HCT116 (cell line): ENCODE measurements around the gene M1AP. TPM values are rescaled to one million over a fixed set of nuclear protein-coding genes. Genes with fewer than 3 reads are reported as not detected.

ENCODE experiments used
- ATAC-seq: fragments of 200-7000 bp; cut with Tn5 transposase; 2 replicates; pipeline ENCODE4 v1.9.1; 2020; ENCODE audit warnings: mild to moderate bottlenecking, moderate library complexity
- BruUV-seq: library from RNA; stranded (reverse); fragments of 400-500 nt; replicated peaks from 2 replicates; lab custom pipeline; 2021; lab: Mats Ljungman, UMichigan
- CTCF ChIA-PET: fragments of 300-600 bp; sonication (Branson Sonifier 250); formaldehyde crosslinking; loops from one replicate; lab custom pipeline; 2021; ENCODE audit warnings: antibody characterized with exemption; lab: Charles Lee
- POLR2A ChIA-PET: fragments of 300-600, 350-600 bp; sonication (Branson Sonifier 250); formaldehyde crosslinking; loops from one replicate; lab custom pipeline; 2021; ENCODE audit warnings: antibody characterized with exemption; lab: Charles Lee
- RAD21 ChIA-PET, 2 experiments: fragments of 300-600 bp; sonication (Branson Sonifier 250); formaldehyde crosslinking; loops; one replicate each; lab custom pipeline; 2023; ENCODE audit warnings: low total read pairs in 2 of 2; ENCODE audit not compliant: uncharacterized antibody in 2 of 2, unreplicated experiment in 2 of 2, low non-redundant PET in 1 of 2; lab: Charles Lee
- DNase-seq: peaks from one replicate; pipeline ENCODE4 v3.0.0-alpha.2; 2010; ENCODE audit warnings: low read depth, low spot score
- H2AFZ ChIP-seq: fragments of 200-600 bp; shearing (Covaris generic), sonication (generic); 2 replicates; pipeline ENCODE4 v1.6.1; 2017; ENCODE audit warnings: low read depth, mixed run types, mixed read lengths, antibody characterized with exemption, low read length; ENCODE audit not compliant: poor library complexity, severe bottlenecking
- H3K27ac ChIP-seq: 2 replicates; pipeline ENCODE4 v1.5.1; 2012; ENCODE audit warnings: low read depth, low read length
- H3K27me3 ChIP-seq: fragments of 200-600 bp; sonication (generic); 2 replicates; pipeline ENCODE4 v1.6.1; 2016; ENCODE audit warnings: mixed run types, low read length, mixed read lengths; ENCODE audit not compliant: insufficient read depth
- H3K36me3 ChIP-seq, 2 experiments: fragments of 200-500 bp in 1 of 2; fragments of 200-600 bp in 1 of 2; sonication (Bioruptor generic) in 1 of 2; sonication (generic) in 1 of 2; 2 replicates each; pipeline versions ENCODE4 v1.5.1 to v1.6.1; 2014 to 2016; ENCODE audit warnings: low read length in 2 of 2, inconsistent platforms in 1 of 2, mixed read lengths in 1 of 2, mixed run types in 1 of 2; ENCODE audit not compliant: insufficient read depth in 2 of 2, control insufficient read depth in 1 of 2
- H3K4me1 ChIP-seq, 2 experiments: fragments of 200-600 bp in 1 of 2; sonication (generic) in 1 of 2; 2 replicates each; pipeline versions ENCODE4 v1.5.1 to v1.6.1; 2012 to 2017; ENCODE audit warnings: low read length in 2 of 2, inconsistent platforms in 1 of 2, mild to moderate bottlenecking in 1 of 2, mixed read lengths in 1 of 2, mixed run types in 1 of 2, moderate library complexity in 1 of 2; ENCODE audit not compliant: insufficient read depth in 2 of 2, control insufficient read depth in 1 of 2
- H3K4me2 ChIP-seq: fragments of 200-600 bp; sonication (generic); 2 replicates; pipeline ENCODE4 v1.6.1; 2017; ENCODE audit warnings: mixed run types, low read length, mixed read lengths
- H3K4me3 ChIP-seq, 2 experiments: fragments of 200-600 bp in 1 of 2; sonication (generic) in 1 of 2; replicated peaks in 1 of 2; 2 replicates each; pipeline ENCODE4 v1.5.1; 2011 to 2016; ENCODE audit warnings: low read length in 2 of 2, control low read depth in 1 of 2, low read depth in 1 of 2, mild to moderate bottlenecking in 1 of 2, mixed read lengths in 1 of 2, mixed run types in 1 of 2
- H3K79me2 ChIP-seq: fragments of 200-600 bp; sonication (generic); 2 replicates; pipeline ENCODE4 v1.6.1; 2017; ENCODE audit warnings: mild to moderate bottlenecking, mixed run types, low read length, moderate library complexity, mixed read lengths; ENCODE audit not compliant: insufficient read depth
- H3K9ac ChIP-seq: fragments of 200-600 bp; sonication (generic); 2 replicates; pipeline ENCODE4 v1.6.1; 2016; ENCODE audit warnings: low read length, mixed read lengths
- H3K9me2 ChIP-seq: fragments of 200-600 bp; sonication (generic), shearing (Covaris generic); 2 replicates; pipeline ENCODE4 v1.6.1; 2017; ENCODE audit warnings: mixed run types, mild to moderate bottlenecking, moderate library complexity; ENCODE audit not compliant: insufficient read depth
- H3K9me3 ChIP-seq, 2 experiments: fragments of 200-500 bp in 1 of 2; fragments of 200-600 bp in 1 of 2; sonication (Bioruptor generic) in 1 of 2; sonication (generic) in 1 of 2; 2 replicates each; pipeline ENCODE4 v1.6.1; 2014 to 2017; ENCODE audit warnings: low read length in 2 of 2, mixed read lengths in 2 of 2, inconsistent platforms in 1 of 2, low read depth in 1 of 2, mild to moderate bottlenecking in 1 of 2, mixed run types in 1 of 2, moderate library complexity in 1 of 2; ENCODE audit not compliant: control insufficient read depth in 1 of 2, insufficient read depth in 1 of 2
- H4K20me1 ChIP-seq: fragments of 200-600 bp; sonication (generic), shearing (Covaris generic); 2 replicates; pipeline ENCODE4 v1.6.1; 2017; ENCODE audit warnings: mixed run types, mild to moderate bottlenecking, moderate library complexity; ENCODE audit not compliant: insufficient read depth
- CBX3 ChIP-seq: IDR thresholded peaks from 2 replicates; pipeline ENCODE4 v1.6.1; 2012; ENCODE audit warnings: low read depth
- CEBPB ChIP-seq: IDR thresholded peaks from 2 replicates; pipeline ENCODE4 v1.6.1; 2012; ENCODE audit warnings: low read depth
- EGR1 ChIP-seq: IDR thresholded peaks from 2 replicates; pipeline ENCODE4 v1.6.1; 2012; ENCODE audit warnings: low read depth
- EZH2phosphoT487 ChIP-seq: fragments of 200-600 bp; IDR thresholded peaks from 2 replicates; pipeline ENCODE4 v1.6.1; 2018; ENCODE audit warnings: antibody characterized with exemption, borderline replicate concordance
- MAX ChIP-seq: IDR thresholded peaks from 2 replicates; pipeline ENCODE4 v1.6.1; 2012
- POLR2A ChIP-seq: IDR thresholded peaks from 2 replicates; pipeline ENCODE4 v1.7.0; 2011; ENCODE audit warnings: borderline replicate concordance; ENCODE audit not compliant: insufficient read depth, insufficient read length; ENCODE audit errors: extremely low read depth
- RAD21 ChIP-seq: IDR thresholded peaks from 2 replicates; pipeline ENCODE4 v1.6.1; 2012; ENCODE audit warnings: low read depth, mild to moderate bottlenecking
- SIN3A ChIP-seq: IDR thresholded peaks from 2 replicates; pipeline ENCODE4 v1.6.1; 2012; ENCODE audit warnings: low read depth
- SRF ChIP-seq: IDR thresholded peaks from 2 replicates; pipeline ENCODE4 v1.6.1; 2012; ENCODE audit warnings: low read depth
- ZFX ChIP-seq: fragments of 450-650 bp; IDR thresholded peaks from 2 replicates; pipeline ENCODE4 v1.6.1; 2017
- intact Hi-C: fragments of 100-400 bp; cut with micrococcal nuclease; formaldehyde crosslinking; loops from 2 replicates; pipeline ENCODE4 v1.10.0; 2022
- total RNA-seq: library from RNA; stranded (reverse); gene quantifications from one replicate; pipeline ENCODE4 v1.2.1, GENCODE V29; 2021; ENCODE audit not compliant: unreplicated experiment
- TF ChIP-seq, protein P1 (sequence below): IDR thresholded peaks from 2 replicates; pipeline ENCODE4 v1.6.1; 2012; ENCODE audit warnings: low read depth
- TF ChIP-seq, protein P2 (sequence below), 3 experiments: fragments of 200-600 bp in 1 of 3; sonication (generic) in 1 of 3; IDR thresholded peaks in 2 of 3; conservative IDR thresholded peaks in 1 of 3; 2 replicates each; pipeline ENCODE4 v1.5.1; 2012 to 2017; ENCODE audit warnings: low read depth in 2 of 3, low read length in 2 of 3, antibody characterized with exemption in 1 of 3, borderline replicate concordance in 1 of 3, control low read depth in 1 of 3, mild to moderate bottlenecking in 1 of 3, mixed read lengths in 1 of 3, mixed run types in 1 of 3, moderate library complexity in 1 of 3; ENCODE audit not compliant: insufficient read depth in 1 of 3
- TF ChIP-seq, protein P3 (sequence below): IDR thresholded peaks from 2 replicates; pipeline ENCODE4 v1.6.1; 2012

M1AP gene
- total RNA-seq, 1 experiment from 2014 or later = 28.2 TPM

DNA sequence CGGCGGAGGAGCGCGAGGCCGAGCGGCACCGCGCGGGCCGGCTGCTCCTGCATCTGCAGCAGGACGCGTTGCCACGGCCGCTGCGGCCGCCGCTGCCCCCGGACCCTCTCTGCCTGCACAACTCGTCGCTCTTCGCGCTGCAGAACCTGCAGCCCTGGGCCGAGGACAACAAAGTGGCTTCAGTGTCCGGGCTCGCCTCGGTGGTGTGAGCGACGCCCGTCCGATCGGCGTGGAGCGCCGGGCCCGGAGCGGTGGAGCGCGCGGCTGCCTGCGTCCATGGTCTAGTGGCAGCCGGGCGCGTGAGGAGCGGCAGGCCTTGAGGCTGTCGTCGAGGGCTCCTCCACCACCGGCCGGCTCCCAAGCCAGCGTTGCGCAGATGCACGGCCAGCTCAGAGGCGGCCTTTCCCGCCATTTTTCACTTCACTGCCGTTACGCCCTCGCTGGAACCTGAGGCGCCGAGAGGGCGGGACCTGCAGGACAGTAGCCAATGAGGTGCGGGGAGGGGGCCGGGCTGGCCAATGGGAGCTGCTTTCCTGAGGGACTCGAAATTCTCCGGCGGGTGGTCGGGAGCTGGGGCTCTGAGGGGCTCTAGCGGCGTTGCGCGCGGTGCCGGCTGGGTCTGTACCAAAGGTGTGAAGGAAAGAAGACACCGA lies 132.0 kb downstream of the M1AP start:
- no peak for TF ChIP-seq RAD21
- TF ChIP-seq, protein P1, sequence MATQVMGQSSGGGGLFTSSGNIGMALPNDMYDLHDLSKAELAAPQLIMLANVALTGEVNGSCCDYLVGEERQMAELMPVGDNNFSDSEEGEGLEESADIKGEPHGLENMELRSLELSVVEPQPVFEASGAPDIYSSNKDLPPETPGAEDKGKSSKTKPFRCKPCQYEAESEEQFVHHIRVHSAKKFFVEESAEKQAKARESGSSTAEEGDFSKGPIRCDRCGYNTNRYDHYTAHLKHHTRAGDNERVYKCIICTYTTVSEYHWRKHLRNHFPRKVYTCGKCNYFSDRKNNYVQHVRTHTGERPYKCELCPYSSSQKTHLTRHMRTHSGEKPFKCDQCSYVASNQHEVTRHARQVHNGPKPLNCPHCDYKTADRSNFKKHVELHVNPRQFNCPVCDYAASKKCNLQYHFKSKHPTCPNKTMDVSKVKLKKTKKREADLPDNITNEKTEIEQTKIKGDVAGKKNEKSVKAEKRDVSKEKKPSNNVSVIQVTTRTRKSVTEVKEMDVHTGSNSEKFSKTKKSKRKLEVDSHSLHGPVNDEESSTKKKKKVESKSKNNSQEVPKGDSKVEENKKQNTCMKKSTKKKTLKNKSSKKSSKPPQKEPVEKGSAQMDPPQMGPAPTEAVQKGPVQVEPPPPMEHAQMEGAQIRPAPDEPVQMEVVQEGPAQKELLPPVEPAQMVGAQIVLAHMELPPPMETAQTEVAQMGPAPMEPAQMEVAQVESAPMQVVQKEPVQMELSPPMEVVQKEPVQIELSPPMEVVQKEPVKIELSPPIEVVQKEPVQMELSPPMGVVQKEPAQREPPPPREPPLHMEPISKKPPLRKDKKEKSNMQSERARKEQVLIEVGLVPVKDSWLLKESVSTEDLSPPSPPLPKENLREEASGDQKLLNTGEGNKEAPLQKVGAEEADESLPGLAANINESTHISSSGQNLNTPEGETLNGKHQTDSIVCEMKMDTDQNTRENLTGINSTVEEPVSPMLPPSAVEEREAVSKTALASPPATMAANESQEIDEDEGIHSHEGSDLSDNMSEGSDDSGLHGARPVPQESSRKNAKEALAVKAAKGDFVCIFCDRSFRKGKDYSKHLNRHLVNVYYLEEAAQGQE = no peak
- TF ChIP-seq SIN3A = no peak
- TF ChIP-seq MAX = no peak
- TF ChIP-seq, protein P2, sequence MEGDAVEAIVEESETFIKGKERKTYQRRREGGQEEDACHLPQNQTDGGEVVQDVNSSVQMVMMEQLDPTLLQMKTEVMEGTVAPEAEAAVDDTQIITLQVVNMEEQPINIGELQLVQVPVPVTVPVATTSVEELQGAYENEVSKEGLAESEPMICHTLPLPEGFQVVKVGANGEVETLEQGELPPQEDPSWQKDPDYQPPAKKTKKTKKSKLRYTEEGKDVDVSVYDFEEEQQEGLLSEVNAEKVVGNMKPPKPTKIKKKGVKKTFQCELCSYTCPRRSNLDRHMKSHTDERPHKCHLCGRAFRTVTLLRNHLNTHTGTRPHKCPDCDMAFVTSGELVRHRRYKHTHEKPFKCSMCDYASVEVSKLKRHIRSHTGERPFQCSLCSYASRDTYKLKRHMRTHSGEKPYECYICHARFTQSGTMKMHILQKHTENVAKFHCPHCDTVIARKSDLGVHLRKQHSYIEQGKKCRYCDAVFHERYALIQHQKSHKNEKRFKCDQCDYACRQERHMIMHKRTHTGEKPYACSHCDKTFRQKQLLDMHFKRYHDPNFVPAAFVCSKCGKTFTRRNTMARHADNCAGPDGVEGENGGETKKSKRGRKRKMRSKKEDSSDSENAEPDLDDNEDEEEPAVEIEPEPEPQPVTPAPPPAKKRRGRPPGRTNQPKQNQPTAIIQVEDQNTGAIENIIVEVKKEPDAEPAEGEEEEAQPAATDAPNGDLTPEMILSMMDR (IDR thresholded peaks at IDR 0.05 in 2 of 3, conservative IDR thresholded peaks at IDR 0.05 in 1 of 3; ENCODE audit: borderline replicate concordance in 1 of 3, insufficient read depth in 1 of 3, low read depth in 2 of 3, low read length in 2 of 3) = no peak
- no peak for TF ChIP-seq EGR1
- TF ChIP-seq CEBPB = no peak
- TF ChIP-seq CBX3 = no peak
- no peak for TF ChIP-seq EZH2phosphoT487
- no peak for TF ChIP-seq POLR2A
- TF ChIP-seq, protein P3, sequence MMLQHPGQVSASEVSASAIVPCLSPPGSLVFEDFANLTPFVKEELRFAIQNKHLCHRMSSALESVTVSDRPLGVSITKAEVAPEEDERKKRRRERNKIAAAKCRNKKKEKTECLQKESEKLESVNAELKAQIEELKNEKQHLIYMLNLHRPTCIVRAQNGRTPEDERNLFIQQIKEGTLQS = no peak
- TF ChIP-seq SRF = no peak
- no peak for TF ChIP-seq ZFX
- H3K9me2 ChIP-seq = no peaks in the 10 kb centered on the region
- no peak overlapping the region for H3K4me3 ChIP-seq
- no peaks in the 10 kb centered on the region for H3K27me3 ChIP-seq
- no peaks in the 10 kb centered on the region for H3K79me2 ChIP-seq
- H3K36me3 ChIP-seq = no peaks in the 10 kb centered on the region
- no peak overlapping the region for H3K27ac ChIP-seq
- DNase-seq (no peak), ATAC-seq (0 out of 2 replicates have a peak, but pooled peaks have one; percentile 37)
- H3K4me1 ChIP-seq = no peaks in the 10 kb centered on the region
- intact Hi-C loops = no loop called here
- RAD21 ChIA-PET = no interaction called here
- CTCF ChIA-PET = no interaction called here
- H3K4me2 ChIP-seq = no peak overlapping the region
- H4K20me1 ChIP-seq = no peaks in the 10 kb centered on the region
- no peak overlapping the region for H2AFZ ChIP-seq
- no peaks in the 10 kb centered on the region for H3K9me3 ChIP-seq
- BruUV-seq = no TSS peak
- no peak overlapping the region for H3K9ac ChIP-seq
- POLR2A ChIA-PET = no interaction called here
